HUES48 (cell line): ENCODE results near the gene ADGRA3.

ENCODE experiments used
- H3K27ac ChIP-seq: one replicate; pipeline ENCODE4 v1.7.0; 2013; ENCODE audit warnings: low read depth, low read length, inconsistent platforms
- H3K27me3 ChIP-seq: 2 replicates; pipeline ENCODE4 v1.6.1; 2013; ENCODE audit warnings: mild to moderate bottlenecking, low read length; ENCODE audit not compliant: control insufficient read depth, insufficient read depth
- H3K36me3 ChIP-seq: 2 replicates; pipeline ENCODE4 v1.6.1; 2013; ENCODE audit warnings: low read length; ENCODE audit not compliant: control insufficient read depth, insufficient read depth
- H3K4me1 ChIP-seq: 2 replicates; pipeline ENCODE4 v1.6.1; 2013; ENCODE audit warnings: mild to moderate bottlenecking, low read length; ENCODE audit not compliant: control insufficient read depth, insufficient read depth
- H3K4me3 ChIP-seq: 2 replicates; pipeline ENCODE4 v1.5.1; 2013; ENCODE audit warnings: mild to moderate bottlenecking, low read depth, low read length
- H3K9ac ChIP-seq: 2 replicates; pipeline ENCODE4 v1.6.1; 2013; ENCODE audit warnings: mild to moderate bottlenecking, low read depth, low read length, moderate library complexity
- H3K9me3 ChIP-seq: 2 replicates; pipeline ENCODE4 v1.6.1; 2013; ENCODE audit warnings: low read length; ENCODE audit not compliant: control insufficient read depth, insufficient read depth

The ADGRA3 gene

DNA sequence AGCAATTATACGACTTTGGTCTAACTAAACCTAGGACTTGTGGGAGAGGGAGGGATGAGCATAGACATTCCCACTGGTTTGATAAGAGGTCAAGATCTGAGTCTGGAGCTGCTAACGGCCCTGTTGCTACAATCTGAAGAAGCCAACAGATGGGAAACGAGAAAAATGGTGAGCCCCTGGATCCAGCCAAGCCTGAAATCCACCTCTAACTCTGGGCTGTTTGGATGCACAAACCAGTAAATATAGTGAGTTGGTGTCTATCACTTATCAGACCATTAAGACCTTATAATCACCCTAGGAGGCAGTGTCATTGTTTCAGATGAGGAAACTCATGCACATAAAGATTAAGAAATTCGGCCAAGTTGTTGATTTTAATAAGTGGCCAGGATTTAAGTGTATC is 50.5 kb downstream of the ADGRA3 start:
- Histone ChIP-seq H3K4me3 (no peak overlapping the region), H3K9me3 (no peaks in the 10 kb centered on the region), H3K36me3 (peaks cover 21% of the 10 kb centered on the region), H3K27ac (no peak overlapping the region), H3K9ac (no peak overlapping the region), H3K4me1 (peaks cover 4% of the 10 kb centered on the region), H3K27me3 (no peaks in the 10 kb centered on the region)

DNA sequence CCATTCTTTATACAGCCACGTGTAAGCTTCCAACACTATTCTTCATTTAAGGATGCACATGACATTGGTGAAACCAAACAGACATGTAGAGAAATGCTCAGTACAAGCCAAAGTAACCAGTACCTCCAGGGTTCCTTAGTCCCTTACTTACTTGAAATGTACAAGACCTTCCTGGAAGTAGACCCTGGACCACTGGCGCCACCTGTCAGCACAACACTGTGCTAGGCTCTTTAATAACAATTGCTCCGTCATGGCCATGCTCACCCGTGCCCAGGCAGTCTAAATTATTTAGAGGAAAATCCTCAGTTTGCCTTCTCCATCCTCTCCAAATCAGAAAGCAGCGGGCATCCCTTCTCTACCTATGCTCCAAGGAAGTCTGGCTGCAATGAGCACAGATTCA is 52.7 kb downstream of the ADGRA3 start:
- Histone ChIP-seq H3K36me3 (peaks cover 19% of the 10 kb centered on the region), H3K27ac (no peak overlapping the region), H3K4me3 (no peak overlapping the region), H3K4me1 (peaks cover 26% of the 10 kb centered on the region), H3K27me3 (no peaks in the 10 kb centered on the region), H3K9ac (no peak overlapping the region), H3K9me3 (no peaks in the 10 kb centered on the region)

- peaks cover 27% of the 10 kb centered on the region for H3K4me1 ChIP-seq
- H3K4me3 ChIP-seq, result no peak overlapping the region
- H3K9me3 ChIP-seq, result no peaks in the 10 kb centered on the region
- H3K9ac ChIP-seq, result no peak overlapping the region
- H3K36me3 ChIP-seq, result peaks cover 20% of the 10 kb centered on the region
- H3K27ac ChIP-seq, result no peak overlapping the region
- no peaks in the 10 kb centered on the region for H3K27me3 ChIP-seq
Measured at GRCh38 chr4:22462688-22463087, 53.2 kb downstream of the ADGRA3 start.

- no peaks in the 10 kb centered on the region for H3K9me3 ChIP-seq
- peak overlapping the region; percentile 68 for H3K27ac ChIP-seq
- peaks cover 29% of the 10 kb centered on the region for H3K36me3 ChIP-seq
- no peak overlapping the region for H3K9ac ChIP-seq
- peaks cover 27% of the 10 kb centered on the region for H3K4me1 ChIP-seq
- no peaks in the 10 kb centered on the region for H3K27me3 ChIP-seq
- H3K4me3 ChIP-seq, result no peak overlapping the region
Measured at GRCh38 chr4:22460266-22460665, 55.6 kb downstream of the ADGRA3 start.

GRCh38 chr4:22458098-22458497 is 57.8 kb downstream of the ADGRA3 start:
- Histone ChIP-seq H3K4me3 (no peak overlapping the region), H3K9ac (no peak overlapping the region), H3K36me3 (peaks cover 47% of the 10 kb centered on the region), H3K9me3 (no peaks in the 10 kb centered on the region), H3K4me1 (peaks cover 30% of the 10 kb centered on the region), H3K27me3 (no peaks in the 10 kb centered on the region), H3K27ac (no peak overlapping the region)

GRCh38 chr4:22457348-22457747 is 58.5 kb downstream of the ADGRA3 start:
- Histone ChIP-seq H3K9me3 (no peaks in the 10 kb centered on the region), H3K27me3 (no peaks in the 10 kb centered on the region), H3K4me3 (no peak overlapping the region), H3K27ac (no peak overlapping the region), H3K4me1 (peaks cover 30% of the 10 kb centered on the region), H3K36me3 (peaks cover 51% of the 10 kb centered on the region), H3K9ac (no peak overlapping the region)

DNA sequence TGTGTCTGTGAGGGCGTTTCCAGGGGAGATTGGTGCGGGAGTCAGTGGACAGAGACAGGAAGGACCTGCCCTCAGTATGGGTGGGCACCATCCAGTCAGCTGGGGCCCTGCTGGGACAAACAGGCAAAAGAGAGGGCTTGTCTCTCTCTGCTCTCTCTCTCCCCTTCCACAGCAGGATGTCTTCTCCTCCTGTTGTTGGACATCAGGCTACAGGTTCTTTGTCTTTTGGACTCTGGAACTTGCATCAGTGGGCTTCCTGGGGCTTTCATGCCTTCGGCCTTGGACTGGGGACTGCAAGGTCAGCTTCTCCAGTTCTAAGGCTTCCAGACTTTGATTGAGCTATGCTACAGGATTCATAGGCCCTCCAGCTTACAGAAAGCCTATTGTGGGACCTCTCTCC is 59.6 kb downstream of the ADGRA3 start:
- H3K27ac ChIP-seq, result no peak overlapping the region
- H3K27me3 ChIP-seq, result no peaks in the 10 kb centered on the region
- H3K36me3 ChIP-seq, result peaks cover 57% of the 10 kb centered on the region
- H3K4me1 ChIP-seq, result peaks cover 30% of the 10 kb centered on the region
- H3K9me3 ChIP-seq, result no peaks in the 10 kb centered on the region
- no peak overlapping the region for H3K4me3 ChIP-seq
- H3K9ac ChIP-seq, result no peak overlapping the region

- H3K27me3 ChIP-seq, result no peaks in the 10 kb centered on the region
- H3K36me3 ChIP-seq, result peaks cover 49% of the 10 kb centered on the region
- H3K9me3 ChIP-seq, result no peaks in the 10 kb centered on the region
- no peak overlapping the region for H3K9ac ChIP-seq
- H3K4me1 ChIP-seq, result peaks cover 22% of the 10 kb centered on the region
- H3K4me3 ChIP-seq, result no peak overlapping the region
- no peak overlapping the region for H3K27ac ChIP-seq
Measured at GRCh38 chr4:22454955-22455354, 60.9 kb downstream of the ADGRA3 start.

DNA sequence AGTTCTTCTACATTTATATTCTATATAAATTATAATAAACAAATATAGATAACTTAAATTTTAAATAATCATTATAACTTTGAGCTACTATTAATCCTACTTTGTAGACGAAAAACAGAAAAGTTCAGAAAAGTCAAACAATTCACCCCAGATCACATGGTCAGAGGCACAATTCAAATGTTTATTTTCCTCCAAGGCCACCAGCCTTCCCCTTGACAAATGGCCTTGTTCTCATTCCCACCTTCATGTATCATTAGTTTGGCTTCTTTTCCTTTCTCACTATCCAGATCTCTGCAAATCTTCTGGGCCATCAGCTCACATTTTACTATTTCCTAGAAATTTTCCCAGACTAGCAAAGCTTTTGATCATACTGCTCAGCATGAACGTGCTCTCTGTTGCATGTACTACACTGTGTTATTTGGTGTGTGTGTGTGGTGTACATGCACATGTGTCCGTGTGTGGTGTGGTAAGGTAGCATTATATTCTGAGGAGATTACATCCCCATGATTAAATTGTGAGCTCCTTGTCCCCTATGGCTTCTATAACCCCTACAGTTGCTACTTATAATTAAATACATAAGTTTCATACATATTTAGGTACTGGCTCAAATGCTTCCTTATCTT is 61.5 kb downstream of the ADGRA3 start:
- Histone ChIP-seq H3K36me3 (peaks cover 55% of the 10 kb centered on the region), H3K9ac (no peak overlapping the region), H3K27ac (no peak overlapping the region), H3K27me3 (no peaks in the 10 kb centered on the region), H3K4me3 (no peak overlapping the region), H3K9me3 (no peaks in the 10 kb centered on the region), H3K4me1 (peaks cover 16% of the 10 kb centered on the region)

GRCh38 chr4:22444813-22445212 is 71.1 kb downstream of the ADGRA3 start:
- peaks cover 90% of the 10 kb centered on the region for H3K36me3 ChIP-seq

DNA sequence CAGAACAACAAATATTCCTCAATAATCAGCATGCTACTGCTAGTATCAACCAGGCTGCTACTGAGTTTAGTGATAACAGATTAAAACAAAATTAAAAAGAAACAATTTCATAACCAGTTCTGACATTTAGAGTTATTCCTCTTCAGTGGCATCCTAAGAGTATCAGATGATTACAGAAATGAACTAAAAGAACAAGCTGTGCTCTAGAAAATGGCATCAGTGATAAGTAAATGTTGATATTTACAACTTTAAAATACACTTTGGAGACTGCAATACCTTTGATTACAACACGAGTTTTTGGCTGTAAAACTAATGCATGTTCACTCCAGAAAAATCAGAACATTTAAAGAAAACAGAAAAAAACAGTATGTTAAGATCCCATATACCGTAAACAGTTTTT is 72.9 kb downstream of the ADGRA3 start:
- Histone ChIP-seq H3K9ac (no peak overlapping the region), H3K4me1 (no peaks in the 10 kb centered on the region), H3K27me3 (no peaks in the 10 kb centered on the region), H3K27ac (no peak overlapping the region), H3K4me3 (no peak overlapping the region), H3K9me3 (no peaks in the 10 kb centered on the region), H3K36me3 (peaks cover 83% of the 10 kb centered on the region)

More at GRCh38 chr4:22444813-22445212, 71.1 kb downstream of the ADGRA3 start:
- H3K4me3 ChIP-seq, result no peak overlapping the region
- H3K9me3 ChIP-seq, result no peaks in the 10 kb centered on the region
- no peaks in the 10 kb centered on the region for H3K27me3 ChIP-seq
- no peaks in the 10 kb centered on the region for H3K4me1 ChIP-seq
- no peak overlapping the region for H3K9ac ChIP-seq
- no peak overlapping the region for H3K27ac ChIP-seq
